Measurements from ENCODE around the gene CDC16.

Gene CDC16

DNA sequence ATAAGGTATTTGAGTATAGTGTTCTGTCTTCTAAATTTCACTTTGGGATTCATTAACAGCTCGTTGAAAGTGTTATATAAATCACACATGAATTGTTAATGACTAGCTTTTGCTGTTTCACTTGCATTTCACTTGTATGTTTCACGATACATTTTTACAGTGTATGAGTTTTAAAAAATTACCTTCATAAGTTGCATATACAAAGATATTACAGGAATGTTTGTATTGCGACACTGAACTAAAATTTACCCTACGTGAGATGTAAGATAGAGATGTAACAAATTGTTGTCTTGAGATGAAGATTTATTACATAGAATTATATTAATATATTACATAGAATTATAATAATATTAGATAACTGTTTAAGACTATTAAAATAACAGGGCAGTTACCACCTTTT lies 1.5 kb downstream of the CDC16 start:
- H3K79me2 ChIP-seq (ENCODE audit: insufficient read depth, low read depth): peaks cover 23% of the 10 kb centered on the region
- peaks cover 21% of the 10 kb centered on the region for H3K4me1 ChIP-seq (ENCODE audit: low read depth, poor library complexity, severe bottlenecking)
- no peaks in the 10 kb centered on the region for H4K20me1 ChIP-seq (ENCODE audit: insufficient read depth)
- TF ChIP-seq, protein P1, sequence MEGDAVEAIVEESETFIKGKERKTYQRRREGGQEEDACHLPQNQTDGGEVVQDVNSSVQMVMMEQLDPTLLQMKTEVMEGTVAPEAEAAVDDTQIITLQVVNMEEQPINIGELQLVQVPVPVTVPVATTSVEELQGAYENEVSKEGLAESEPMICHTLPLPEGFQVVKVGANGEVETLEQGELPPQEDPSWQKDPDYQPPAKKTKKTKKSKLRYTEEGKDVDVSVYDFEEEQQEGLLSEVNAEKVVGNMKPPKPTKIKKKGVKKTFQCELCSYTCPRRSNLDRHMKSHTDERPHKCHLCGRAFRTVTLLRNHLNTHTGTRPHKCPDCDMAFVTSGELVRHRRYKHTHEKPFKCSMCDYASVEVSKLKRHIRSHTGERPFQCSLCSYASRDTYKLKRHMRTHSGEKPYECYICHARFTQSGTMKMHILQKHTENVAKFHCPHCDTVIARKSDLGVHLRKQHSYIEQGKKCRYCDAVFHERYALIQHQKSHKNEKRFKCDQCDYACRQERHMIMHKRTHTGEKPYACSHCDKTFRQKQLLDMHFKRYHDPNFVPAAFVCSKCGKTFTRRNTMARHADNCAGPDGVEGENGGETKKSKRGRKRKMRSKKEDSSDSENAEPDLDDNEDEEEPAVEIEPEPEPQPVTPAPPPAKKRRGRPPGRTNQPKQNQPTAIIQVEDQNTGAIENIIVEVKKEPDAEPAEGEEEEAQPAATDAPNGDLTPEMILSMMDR (conservative IDR thresholded peaks at IDR 0.05; ENCODE audit: low read depth, low read length): no peak
- H3K4me3 ChIP-seq (IDR thresholded peaks at IDR 0.05; ENCODE audit: insufficient read depth, low read depth, low read length): no peak overlapping the region
- H3K27ac ChIP-seq: peak overlapping the region; percentile 84; the same call in 1 of the 2 replicates
- peak overlapping the region; percentile 100 for H3K4me2 ChIP-seq
- H2AFZ ChIP-seq (ENCODE audit: low read depth): no peak overlapping the region
- peak overlapping the region; percentile 90; the same call in 1 of the 2 replicates for H3K9ac ChIP-seq
- H3K27me3 ChIP-seq (ENCODE audit: insufficient read depth, low read depth): no peaks in the 10 kb centered on the region
- peaks cover 5% of the 10 kb centered on the region; the same call in 1 of the 2 replicates for H3K36me3 ChIP-seq (ENCODE audit: insufficient read depth)

DNA sequence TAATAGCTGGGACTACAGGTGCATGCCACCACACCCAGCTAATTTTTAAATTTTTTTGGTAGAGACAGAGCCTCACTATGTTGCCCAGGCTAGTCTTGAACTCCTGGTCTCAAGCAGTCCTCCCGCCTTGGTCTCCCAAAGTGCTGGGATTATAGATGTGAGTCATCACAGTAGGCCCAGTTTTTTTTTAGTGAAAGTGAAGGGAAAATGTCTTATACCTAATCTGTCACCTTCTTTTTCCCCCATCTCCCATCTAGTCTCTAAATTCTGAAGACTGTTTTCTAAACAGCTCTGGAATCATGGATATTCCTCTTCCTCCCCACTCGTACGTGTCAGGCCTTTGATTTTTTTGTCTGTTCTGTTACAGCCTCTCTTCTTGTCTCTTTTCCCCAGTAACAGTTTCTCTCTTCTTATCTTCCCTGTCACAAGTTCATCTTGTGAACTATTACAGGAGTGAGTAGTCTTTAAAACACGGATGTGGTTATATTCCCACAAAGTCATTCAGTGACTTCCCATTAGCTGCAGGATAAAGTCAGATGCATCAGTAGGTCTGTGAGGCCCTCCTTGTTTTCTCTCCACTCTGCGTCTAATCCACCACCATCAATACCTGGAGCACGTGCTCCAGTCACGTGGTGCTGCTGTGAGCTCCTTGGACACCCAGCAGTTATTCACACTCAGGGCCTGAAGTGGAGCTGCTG lies 2.9 kb downstream of the CDC16 start:
- Histone ChIP-seq H3K79me2 (ENCODE audit: insufficient read depth, low read depth) (peaks cover 23% of the 10 kb centered on the region), H3K9ac (no peak overlapping the region), H3K27me3 (ENCODE audit: insufficient read depth, low read depth) (no peaks in the 10 kb centered on the region), H3K36me3 (ENCODE audit: insufficient read depth) (peaks cover 8% of the 10 kb centered on the region; the same call in 1 of the 2 replicates), H3K4me1 (ENCODE audit: low read depth, poor library complexity, severe bottlenecking) (peaks cover 21% of the 10 kb centered on the region), H3K4me3 (IDR thresholded peaks at IDR 0.05; ENCODE audit: insufficient read depth, low read depth, low read length) (no peak overlapping the region), H3K4me2 (no peak overlapping the region), H2AFZ (ENCODE audit: low read depth) (no peak overlapping the region), H4K20me1 (ENCODE audit: insufficient read depth) (no peaks in the 10 kb centered on the region), H3K27ac (no peak overlapping the region)
- TF ChIP-seq, protein P1 (conservative IDR thresholded peaks at IDR 0.05; ENCODE audit: low read depth, low read length): no peak

DNA sequence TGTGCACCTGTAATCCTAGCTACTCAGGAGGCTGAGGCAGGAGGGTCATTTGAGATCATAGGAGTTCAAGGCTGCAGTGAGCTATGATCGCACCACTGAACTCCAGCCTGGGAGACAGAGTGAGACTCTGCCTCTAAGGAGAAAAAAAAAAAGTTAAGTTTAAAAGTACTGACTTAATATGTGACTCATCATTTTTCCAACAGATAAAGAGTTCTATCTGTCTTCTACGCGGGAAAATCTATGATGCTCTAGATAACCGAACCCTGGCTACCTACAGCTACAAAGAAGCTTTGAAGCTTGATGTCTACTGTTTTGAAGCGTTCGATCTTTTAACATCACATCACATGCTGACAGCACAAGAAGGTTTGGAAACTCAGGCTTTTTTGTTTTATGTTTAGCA lies 7.2 kb downstream of the CDC16 start:
- peaks cover 5% of the 10 kb centered on the region; the same call in 1 of the 2 replicates for H3K79me2 ChIP-seq (ENCODE audit: insufficient read depth, low read depth)
- H3K27me3 ChIP-seq (ENCODE audit: insufficient read depth, low read depth): no peaks in the 10 kb centered on the region
- TF ChIP-seq, protein P1 (conservative IDR thresholded peaks at IDR 0.05; ENCODE audit: low read depth, low read length): no peak

DNA sequence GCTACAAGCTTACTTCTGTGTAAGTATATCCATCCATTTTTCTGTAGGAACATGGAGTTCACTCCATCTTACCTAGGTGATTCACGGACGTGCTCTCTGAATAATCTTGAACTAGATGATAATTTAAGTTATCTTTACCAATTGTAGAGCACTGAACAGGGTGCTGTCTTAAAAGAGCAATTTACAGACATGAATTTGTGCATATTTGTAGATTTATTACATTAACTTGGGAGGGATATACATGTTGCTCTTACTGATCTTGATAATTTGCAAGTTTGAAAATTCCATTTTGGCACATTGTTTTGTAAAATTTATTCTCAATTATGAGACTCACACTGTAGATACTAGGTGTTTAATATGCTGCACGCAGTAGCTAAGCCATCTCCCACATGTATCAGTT lies 9.3 kb downstream of the CDC16 start:
- Histone ChIP-seq H3K27ac (no peak overlapping the region), H3K4me1 (ENCODE audit: low read depth, poor library complexity, severe bottlenecking) (no peaks in the 10 kb centered on the region), H3K9ac (no peak overlapping the region), H3K4me3 (IDR thresholded peaks at IDR 0.05; ENCODE audit: insufficient read depth, low read depth, low read length) (no peak overlapping the region), H3K27me3 (ENCODE audit: insufficient read depth, low read depth) (no peaks in the 10 kb centered on the region), H2AFZ (ENCODE audit: low read depth) (no peak overlapping the region), H3K36me3 (ENCODE audit: insufficient read depth) (peaks cover 10% of the 10 kb centered on the region), H4K20me1 (ENCODE audit: insufficient read depth) (no peaks in the 10 kb centered on the region), H3K79me2 (ENCODE audit: insufficient read depth, low read depth) (no peaks in the 10 kb centered on the region), H3K4me2 (no peak overlapping the region)
- TF ChIP-seq, protein P1 (conservative IDR thresholded peaks at IDR 0.05; ENCODE audit: low read depth, low read length): no peak

More for the DNA sequence above, 7.2 kb downstream of the CDC16 start:
- Histone ChIP-seq H4K20me1 (ENCODE audit: insufficient read depth) (no peaks in the 10 kb centered on the region), H3K9ac (no peak overlapping the region), H3K27ac (no peak overlapping the region), H3K36me3 (ENCODE audit: insufficient read depth) (peaks cover 15% of the 10 kb centered on the region), H3K4me2 (no peak overlapping the region), H3K4me1 (ENCODE audit: low read depth, poor library complexity, severe bottlenecking) (peaks cover 2% of the 10 kb centered on the region), H3K4me3 (IDR thresholded peaks at IDR 0.05; ENCODE audit: insufficient read depth, low read depth, low read length) (no peak overlapping the region), H2AFZ (ENCODE audit: low read depth) (no peak overlapping the region)
